CD4-positive, alpha-beta T cell treated with Interleukin-17A for 4 hours (primary cell): Measurements from ENCODE around the gene CPM.

ENCODE experiments used
- DNase-seq: peaks from one replicate; pipeline ENCODE4 v3.0.0-alpha.2; 2020; ENCODE audit warnings: mixed read lengths

Gene CPM

DNA sequence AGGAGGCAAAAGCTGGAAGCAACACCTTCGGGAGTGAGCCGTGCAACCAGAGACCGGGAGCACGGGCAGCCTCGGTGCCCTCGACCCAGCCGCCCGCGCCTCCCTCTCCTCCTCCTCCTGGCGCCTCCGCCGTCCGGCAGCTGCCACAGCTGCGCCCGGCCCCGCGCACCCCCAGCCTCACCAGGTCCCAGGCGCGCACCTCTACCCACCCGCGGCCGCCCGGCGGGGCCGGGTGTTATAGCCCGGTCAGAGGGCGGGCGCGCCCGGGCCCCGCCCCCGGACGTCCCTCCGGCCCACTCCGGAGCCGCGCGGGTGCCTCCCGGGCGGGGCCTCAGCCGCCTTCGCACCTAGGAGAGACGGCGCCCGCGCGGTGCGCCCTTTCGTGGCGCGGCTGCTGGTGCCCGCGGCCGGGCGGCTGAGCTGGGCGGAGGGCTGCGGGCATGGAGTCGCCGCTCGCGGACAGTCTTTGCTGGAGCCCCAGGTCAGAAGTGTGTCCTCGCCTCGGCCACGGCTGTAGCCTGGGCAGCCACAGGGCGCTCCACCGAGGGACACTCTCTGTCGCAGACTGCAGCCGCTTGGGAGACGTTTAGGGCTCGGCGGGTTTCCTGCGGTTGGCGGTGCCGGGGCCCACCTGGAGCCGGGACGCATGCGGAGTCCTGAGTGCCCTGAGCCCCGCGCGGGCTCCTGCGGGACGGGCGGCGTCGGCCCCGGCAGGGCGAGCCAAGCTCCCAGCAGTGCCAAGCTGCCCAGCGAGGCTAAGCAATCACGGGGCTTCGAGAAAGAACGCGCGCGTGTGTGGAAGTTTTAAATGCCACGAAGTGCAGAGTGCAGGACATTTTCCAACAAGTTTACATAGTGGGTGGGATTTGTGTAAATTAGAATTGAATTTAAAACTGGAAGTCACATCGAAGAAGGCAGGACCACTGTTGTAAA, at the start of gene CPM:
Gene CPM (minus strand): TSS at position 211 of the 933 bp plus-strand sequence. CDS start 334 bp downstream, outside the sequence.
- DNase-seq: peak; percentile 78

DNA sequence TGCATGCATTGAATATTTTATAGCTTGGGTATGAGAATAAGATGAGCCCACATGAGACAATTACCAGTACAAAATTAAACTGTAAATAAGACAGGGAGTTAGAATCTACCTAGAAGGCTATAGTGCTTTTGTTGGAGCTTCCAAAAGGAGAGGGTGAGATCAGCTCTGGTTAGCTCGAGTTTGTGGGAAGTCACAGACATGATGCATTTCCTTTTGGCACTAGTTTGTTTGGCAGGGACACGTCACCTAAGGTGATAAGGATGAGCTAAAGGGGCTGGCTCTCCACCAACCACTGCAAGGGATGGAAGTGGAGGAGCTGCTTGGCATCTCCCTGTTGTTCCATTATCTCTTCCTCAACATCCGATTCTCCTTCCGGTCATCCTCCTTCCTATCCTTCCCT, 48.5 kb upstream of the CPM start:
- DNase-seq: no peak

DNA sequence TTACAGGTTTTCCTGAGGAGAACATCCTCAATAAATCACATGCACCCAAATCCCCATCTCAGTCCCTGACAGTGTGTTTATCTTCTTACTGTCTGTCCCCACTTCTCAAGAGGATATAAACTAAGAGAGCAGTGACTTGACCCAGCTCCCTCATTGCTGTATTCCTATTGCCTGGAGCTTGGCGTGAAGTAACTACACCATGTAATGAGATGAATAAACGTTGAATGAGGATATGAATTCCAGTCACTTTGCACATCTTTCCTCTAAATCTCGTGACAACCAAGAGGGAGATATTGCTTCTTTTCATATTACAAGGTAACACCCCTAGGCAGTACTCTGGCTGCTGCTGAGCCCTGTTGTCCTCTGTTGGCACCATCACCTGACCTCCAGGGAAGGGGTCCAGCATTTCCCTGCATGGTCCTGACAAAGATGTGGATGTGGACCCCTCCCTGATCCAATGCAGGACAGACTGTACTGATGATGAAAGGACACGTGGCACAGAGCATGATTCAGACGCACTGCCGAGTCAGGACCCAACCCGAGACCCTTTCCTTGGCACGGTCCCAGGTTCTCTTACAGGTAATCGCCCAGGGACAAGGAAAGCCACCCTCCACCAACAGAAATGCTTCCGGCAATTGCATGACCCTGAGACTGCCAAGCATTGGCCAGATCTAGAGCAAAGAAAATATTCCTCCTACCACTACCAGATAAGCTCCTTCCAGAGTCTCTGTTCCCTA, 47.7 kb upstream of the CPM start:
- no peak for DNase-seq

DNA sequence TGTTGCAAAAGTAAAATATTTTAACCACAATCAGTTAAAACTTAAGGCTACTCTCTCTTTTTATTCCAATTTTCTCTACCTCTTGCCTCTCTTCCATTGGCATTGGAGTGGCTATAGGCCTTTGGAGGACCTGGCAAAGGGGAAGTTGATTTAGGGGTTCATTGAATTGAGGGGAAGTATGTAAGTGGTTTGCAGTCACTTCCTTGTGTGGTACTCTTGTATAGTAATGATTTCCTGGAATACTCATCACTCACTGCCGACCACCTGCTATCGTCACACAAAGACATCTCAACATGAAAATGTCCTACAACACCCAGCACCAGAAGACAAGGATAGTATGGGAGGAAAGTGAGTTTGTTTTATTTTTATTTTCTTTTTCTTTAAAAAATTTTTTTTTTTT, 45.7 kb upstream of the CPM start:
- no peak for DNase-seq

DNA sequence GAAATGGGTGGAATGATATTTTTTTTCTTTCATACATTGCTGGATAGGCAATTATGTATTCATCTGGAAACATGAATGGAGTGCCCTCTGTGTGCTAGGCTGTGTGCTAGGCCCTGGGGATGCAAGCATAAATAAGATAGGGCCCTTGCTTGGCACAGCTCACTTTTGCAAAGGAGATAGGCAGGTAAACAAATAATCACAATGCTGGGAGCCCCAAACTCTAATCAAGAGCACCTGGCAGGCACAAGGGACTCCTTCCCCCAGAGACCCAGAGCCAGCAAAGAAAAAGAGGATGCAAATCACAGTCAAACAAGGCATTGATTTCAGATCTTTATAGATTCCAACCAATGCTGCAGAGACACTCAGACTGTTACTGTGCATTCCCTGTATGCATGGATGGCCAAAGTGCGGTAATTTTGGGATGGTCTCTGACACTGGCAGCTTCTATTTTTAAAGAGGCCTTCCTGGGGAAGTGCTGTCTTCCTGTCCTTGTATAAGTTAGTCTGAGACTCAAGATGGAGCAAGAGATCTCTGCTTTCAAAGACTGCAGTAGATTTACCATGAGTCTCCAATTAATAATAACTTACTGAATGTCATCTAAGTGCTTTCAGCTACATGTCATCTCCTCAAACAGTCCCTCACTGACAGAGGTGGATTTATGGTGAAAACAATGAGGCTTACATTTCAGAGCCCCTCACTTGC, 45.1 kb upstream of the CPM start:
- no peak for DNase-seq

DNA sequence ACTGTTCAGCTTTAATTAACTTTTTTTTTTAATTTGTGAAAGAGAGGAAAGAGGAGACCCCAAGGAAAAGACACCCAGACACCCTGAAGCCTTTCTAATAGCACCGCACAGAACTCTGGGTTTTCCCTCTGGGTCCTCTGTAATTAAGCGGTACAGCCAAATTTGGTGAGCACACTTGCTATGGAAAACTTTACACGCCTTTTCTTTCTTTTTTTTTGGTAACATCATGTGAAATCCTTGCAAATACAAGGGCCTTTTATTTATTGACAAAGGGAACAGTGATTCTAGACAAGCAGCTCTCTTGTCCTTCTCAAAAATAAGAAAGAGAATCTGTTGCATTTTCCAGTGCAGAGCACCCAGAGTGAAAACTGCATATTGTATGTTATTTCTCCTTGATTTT, 44.4 kb upstream of the CPM start:
- DNase-seq: no peak

- no peak for DNase-seq
Observed at GRCh38 chr12:68976395-68976841, 43.4 kb upstream of the CPM start.

DNA sequence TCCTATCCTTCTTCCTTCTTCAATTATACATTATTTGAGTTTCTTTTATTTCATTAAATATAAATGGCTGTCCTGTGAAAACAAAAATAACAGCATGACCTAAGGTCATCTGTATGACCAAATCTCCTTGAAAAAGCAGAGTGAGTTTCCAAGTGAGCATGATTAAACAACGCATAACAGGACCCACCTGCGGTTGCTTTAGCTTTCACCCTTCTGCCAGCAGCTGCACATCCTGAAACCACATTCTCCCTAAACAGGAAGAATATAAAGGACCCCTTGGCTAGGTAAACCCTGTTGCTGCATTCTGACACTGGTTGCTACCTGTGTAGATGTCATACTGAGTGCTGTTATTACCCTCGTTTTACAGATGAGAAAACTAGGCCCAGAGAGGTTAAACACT, 42.8 kb upstream of the CPM start:
- no peak for DNase-seq

GRCh38 chr12:68972595-68972994, 39.6 kb upstream of the CPM start:
- no peak for DNase-seq

DNA sequence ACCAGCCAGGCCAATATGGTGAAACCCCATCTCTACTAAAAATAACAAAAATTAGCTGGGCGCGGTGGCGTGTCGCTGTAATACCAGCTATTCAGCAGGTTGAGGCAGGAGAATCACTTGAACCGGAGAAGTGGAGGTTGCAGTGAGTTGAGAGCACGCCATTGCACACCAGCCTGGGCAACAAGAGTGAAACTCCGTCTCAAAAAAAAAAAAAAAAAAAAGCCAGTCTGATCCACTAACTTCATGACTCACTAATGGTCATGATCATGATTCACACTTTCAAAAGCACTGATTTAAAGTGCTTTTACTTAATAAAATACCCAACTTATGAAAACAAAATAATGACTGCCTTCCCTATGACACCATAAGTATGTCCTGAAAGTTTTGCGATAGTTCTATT, 38.4 kb upstream of the CPM start:
- no peak for DNase-seq

DNA sequence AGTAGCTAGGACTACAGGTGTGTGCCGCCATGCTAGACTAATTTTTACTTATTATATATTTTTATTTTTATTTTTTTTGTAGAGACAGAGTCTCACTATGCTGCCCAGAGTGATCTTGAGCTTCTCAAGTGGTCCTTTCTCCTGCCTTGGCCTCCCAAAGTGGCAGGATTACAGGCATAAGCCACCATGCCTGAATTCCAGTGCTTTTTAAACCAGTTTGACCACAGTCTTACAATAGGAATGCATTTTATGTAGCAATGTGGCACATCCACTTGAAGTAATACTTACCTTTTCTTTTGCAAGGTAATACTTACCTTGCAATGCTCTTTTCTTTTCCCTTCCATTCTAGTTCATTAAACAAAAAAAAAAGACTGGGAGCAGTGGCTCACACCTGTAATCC, 38.0 kb upstream of the CPM start:
- DNase-seq: no peak

- DNase-seq: no peak
Observed at GRCh38 chr12:68970306-68970705, 37.3 kb upstream of the CPM start.

DNA sequence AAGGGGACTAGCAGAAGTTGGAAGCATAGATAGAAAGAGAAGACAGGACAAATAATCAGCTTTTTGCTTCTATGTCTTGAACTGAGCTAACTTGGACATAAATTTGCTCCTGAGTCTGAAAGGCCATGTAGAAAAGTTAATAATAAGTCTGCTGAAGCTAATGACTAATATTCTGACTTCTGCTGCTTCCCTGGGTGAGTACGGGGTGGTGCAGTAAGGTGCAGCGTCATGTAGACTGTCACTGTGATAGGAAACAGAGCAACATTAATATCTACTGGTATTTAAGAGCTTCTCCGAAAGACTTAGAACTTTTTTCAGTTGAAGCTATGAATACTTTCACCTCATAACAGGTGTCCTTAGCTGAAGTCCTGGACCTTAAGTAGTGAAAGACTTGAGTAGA, 34.1 kb upstream of the CPM start:
- no peak for DNase-seq

- no peak for DNase-seq
Observed at GRCh38 chr12:68963856-68964745, 31.1 kb upstream of the CPM start.

DNA sequence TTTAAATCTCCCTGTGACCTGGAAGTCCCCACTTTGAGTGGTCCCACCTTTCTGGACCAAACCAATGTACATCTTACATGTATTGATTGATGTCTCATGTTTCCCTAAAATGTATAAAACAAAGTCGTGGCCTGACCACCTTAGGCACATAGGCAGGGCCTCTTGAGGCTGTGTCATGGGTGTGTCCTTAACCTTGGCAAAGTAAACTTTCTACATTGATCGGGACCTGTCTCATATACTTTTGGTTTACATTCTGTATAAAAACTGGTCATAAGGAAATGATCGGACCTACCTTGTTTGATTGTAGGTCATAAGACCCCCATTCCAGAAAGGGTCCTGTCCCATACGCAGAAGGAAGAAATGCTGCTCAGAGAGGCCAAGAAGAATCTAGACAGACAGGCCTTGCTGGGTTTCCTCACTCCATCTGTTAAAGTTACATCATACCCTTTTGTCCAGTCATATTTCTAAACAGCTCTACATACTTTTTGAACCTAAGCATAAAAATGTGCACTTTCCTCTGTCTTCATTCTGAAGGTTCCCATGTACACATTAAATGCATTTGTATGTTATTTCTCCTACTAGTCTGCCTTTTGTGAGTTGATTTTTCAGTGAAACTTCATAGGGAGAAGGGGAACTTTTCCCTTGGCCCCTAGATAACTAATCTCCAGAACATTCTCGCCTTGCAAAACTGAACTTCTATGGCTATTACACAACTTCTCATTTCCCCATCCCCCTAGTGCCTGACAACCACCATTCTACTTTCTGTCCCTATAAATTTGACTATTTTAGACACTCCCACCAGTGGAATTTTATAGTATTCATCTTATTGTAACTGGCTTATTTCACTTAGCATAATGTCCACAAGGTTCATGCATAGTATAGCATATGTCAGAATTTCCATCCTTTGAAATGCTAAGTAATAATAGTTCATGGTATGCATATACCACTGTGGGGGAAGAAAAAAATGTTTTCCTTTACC, 30.2 kb upstream of the CPM start:
- no peak for DNase-seq

GRCh38 chr12:68959891-68960464, 27.0 kb upstream of the CPM start:
- DNase-seq: no peak

- no peak for DNase-seq
Observed at GRCh38 chr12:68959143-68959858, 26.3 kb upstream of the CPM start.

DNA sequence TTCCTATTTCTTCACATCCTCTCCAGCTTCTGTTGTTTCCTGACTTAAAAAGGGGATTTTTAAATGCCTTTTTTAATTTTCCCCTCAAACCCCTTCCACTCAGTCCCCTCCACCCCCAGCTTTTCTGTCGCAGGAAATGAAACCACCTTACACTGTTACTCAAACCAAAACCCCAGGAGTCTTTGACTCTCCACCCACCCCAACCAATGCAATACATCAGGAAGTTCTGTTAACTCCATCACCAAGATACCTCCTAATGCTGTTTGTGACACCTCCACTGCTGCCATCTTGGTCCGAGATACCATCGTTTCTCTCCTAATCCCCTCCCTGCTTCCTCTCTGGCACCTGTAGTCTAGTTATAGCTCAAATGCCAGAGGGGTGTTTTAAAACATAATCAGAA, 25.4 kb upstream of the CPM start:
- no peak for DNase-seq

GRCh38 chr12:68957273-68957672, 24.3 kb upstream of the CPM start:
- DNase-seq: no peak

- no peak for DNase-seq
Observed at GRCh38 chr12:68956466-68956865, 23.5 kb upstream of the CPM start.
